Measurements from ENCODE around the gene HPF1. TPM values are rescaled to one million over a fixed set of nuclear protein-coding genes. Genes with fewer than 3 reads are reported as not detected.
A peak's percentile ranks its signal among the peaks of the same experiment; 100 is the strongest.
"Not testable (repeated sequence)": the region's sequence is repeated elsewhere in the genome, so short reads cannot be mapped to it uniquely, and the experiment has no call there.

HPF1 gene
- polyA plus RNA-seq, 1 of the 3 experiments (the other 2 are of a cell fraction): 23.5 TPM

DNA sequence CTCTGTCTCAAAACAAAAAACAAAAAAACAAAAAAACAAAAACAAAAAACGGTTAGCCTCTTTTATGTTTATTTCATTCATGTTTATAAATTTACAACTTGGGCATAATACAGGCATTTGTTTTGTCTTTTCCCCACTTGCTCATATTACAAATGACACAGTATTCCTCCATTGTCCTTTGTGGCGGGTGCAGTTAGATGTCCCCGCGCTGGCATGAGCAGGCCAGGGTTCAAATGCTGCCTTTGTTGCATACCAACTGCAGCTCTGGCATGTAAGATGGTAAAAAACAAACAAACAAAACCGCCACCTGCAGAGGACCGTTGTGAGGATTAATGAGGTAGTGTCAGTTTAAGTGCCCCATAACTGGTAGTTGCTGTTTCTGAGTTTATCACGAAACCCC lies 16.1 kb upstream of the HPF1 start:
- no peak overlapping the region for H3K4me2 ChIP-seq
- H2AFZ ChIP-seq (ENCODE audit: low read depth): no peak overlapping the region
- H3K9me3 ChIP-seq: no peaks in the 10 kb centered on the region
- POLR2A ChIA-PET: no interaction called here
- no peak for DNase-seq
- H3F3A ChIP-seq (replicated peaks; ENCODE audit: insufficient read depth): no peaks in the 10 kb centered on the region
- H3K4me1 ChIP-seq (ENCODE audit: control insufficient read depth in 1 of 2, insufficient read depth in 2 of 2, low read depth in 1 of 2, low read length in 1 of 2): no peaks in the 10 kb centered on the region
- no peak overlapping the region for H3K9ac ChIP-seq
- CTCF ChIA-PET: no interaction called here
- H3K4me3 ChIP-seq (ENCODE audit: low read depth in 2 of 2, low read length in 1 of 2): no peak overlapping the region
- H3K36me3 ChIP-seq (replicated peaks in 1 of 2; ENCODE audit: control insufficient read depth in 1 of 2, insufficient read depth in 2 of 2, low read length in 1 of 2): no peaks in the 10 kb centered on the region
- H3K27ac ChIP-seq (ENCODE audit: low read depth in 2 of 2, low read length in 1 of 2): no peak overlapping the region
- no peaks in the 10 kb centered on the region for H3K79me2 ChIP-seq (ENCODE audit: insufficient read depth)
- 82% methylated on average over 7 of the region's 7 CpGs for WGBS (ENCODE audit: low lambda C conversion rate)
- H4K20me1 ChIP-seq (ENCODE audit: insufficient read depth): no peaks in the 10 kb centered on the region
- TF ChIP-seq MEF2A (IDR thresholded peaks at IDR 0.05; ENCODE audit: borderline replicate concordance, low read depth) (no peak), NRF1 (IDR thresholded peaks at IDR 0.05; ENCODE audit: low read depth, low read length) (no peak)
- H3K9me2 ChIP-seq: no peaks in the 10 kb centered on the region
- H3K27me3 ChIP-seq (ENCODE audit: insufficient read depth): no peaks in the 10 kb centered on the region

GRCh38 chr4:169771556-169772080 lies 13.9 kb upstream of the HPF1 start:
- H3K36me3 ChIP-seq (replicated peaks in 1 of 2; ENCODE audit: control insufficient read depth in 1 of 2, insufficient read depth in 2 of 2, low read length in 1 of 2); H2AFZ ChIP-seq (ENCODE audit: low read depth); H3K4me1 ChIP-seq (ENCODE audit: control insufficient read depth in 1 of 2, insufficient read depth in 2 of 2, low read depth in 1 of 2, low read length in 1 of 2); DNase-seq; H3K9ac ChIP-seq; H3F3A ChIP-seq (replicated peaks; ENCODE audit: insufficient read depth); H3K27me3 ChIP-seq (ENCODE audit: insufficient read depth); H3K79me2 ChIP-seq (ENCODE audit: insufficient read depth); H3K9me3 ChIP-seq; H4K20me1 ChIP-seq (ENCODE audit: insufficient read depth); POLR2A ChIA-PET; H3K4me2 ChIP-seq; H3K9me2 ChIP-seq; H3K4me3 ChIP-seq (ENCODE audit: low read depth in 2 of 2, low read length in 1 of 2); CTCF ChIA-PET: not testable (repeated sequence)
- peak overlapping the region in 1 of 2 experiments; percentile 16; a peak in 1 of 4 replicates for H3K27ac ChIP-seq (ENCODE audit: low read depth in 2 of 2, low read length in 1 of 2)
- WGBS (ENCODE audit: low lambda C conversion rate): 91% methylated on average over 11 of the region's 11 CpGs

GRCh38 chr4:169770416-169770815 lies 12.7 kb upstream of the HPF1 start:
- Histone ChIP-seq H3K9me3 (no peaks in the 10 kb centered on the region), H3K79me2 (ENCODE audit: insufficient read depth) (no peaks in the 10 kb centered on the region), H3K9me2 (no peaks in the 10 kb centered on the region), H3K27me3 (ENCODE audit: insufficient read depth) (no peaks in the 10 kb centered on the region), H3F3A (replicated peaks; ENCODE audit: insufficient read depth) (no peaks in the 10 kb centered on the region), H2AFZ (ENCODE audit: low read depth) (no peak overlapping the region), H3K9ac (no peak overlapping the region), H3K36me3 (replicated peaks in 1 of 2; ENCODE audit: control insufficient read depth in 1 of 2, insufficient read depth in 2 of 2, low read length in 1 of 2) (no peaks in the 10 kb centered on the region), H3K4me1 (ENCODE audit: control insufficient read depth in 1 of 2, insufficient read depth in 2 of 2, low read depth in 1 of 2, low read length in 1 of 2) (peaks cover 0 to 8% of the 10 kb centered on the region in 2 experiments; a peak in 2 of 4 replicates), H4K20me1 (ENCODE audit: insufficient read depth) (no peaks in the 10 kb centered on the region), H3K27ac (ENCODE audit: low read depth in 2 of 2, low read length in 1 of 2) (peak overlapping the region in 1 of 2 experiments; percentile 30; a peak in 2 of 4 replicates), H3K4me2 (no peak overlapping the region), H3K4me3 (ENCODE audit: low read depth in 2 of 2, low read length in 1 of 2) (no peak overlapping the region)
- no peak for TF ChIP-seq FOSL2 (IDR thresholded peaks at IDR 0.05; ENCODE audit: borderline replicate concordance, low read depth)
- DNase-seq: no peak
- CTCF ChIA-PET: interaction anchor here (0.7 to 1.1 kb wide), 2 partner anchors 21 to 434 kb away, joined by 3 read pairs; no protein-coding TSS in a partner anchor
- POLR2A ChIA-PET: no interaction called here

DNA sequence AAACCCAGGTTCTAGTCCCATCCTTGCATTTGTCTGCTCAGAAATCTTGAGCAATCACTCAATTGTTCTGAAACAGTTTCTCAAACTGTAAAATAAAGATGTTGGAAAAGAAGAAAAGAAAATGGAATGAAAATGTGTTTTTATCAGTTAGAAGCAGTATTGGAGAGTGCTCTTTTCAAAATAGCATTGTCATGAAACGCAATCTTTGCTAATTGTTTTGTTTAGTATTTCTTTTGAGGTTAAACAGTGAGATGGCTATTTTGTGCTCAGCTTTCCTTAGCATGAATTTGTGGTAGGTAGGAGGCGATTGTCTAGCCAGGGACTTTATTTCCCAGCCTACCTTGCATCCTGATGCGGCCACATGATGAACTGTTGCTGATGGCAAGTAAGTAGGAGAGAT lies 10.6 kb upstream of the HPF1 start:
- Histone ChIP-seq H3F3A (replicated peaks; ENCODE audit: insufficient read depth) (peaks cover 5% of the 10 kb centered on the region), H3K9me3 (no peaks in the 10 kb centered on the region), H3K4me2 (no peak overlapping the region), H3K27ac (ENCODE audit: low read depth in 2 of 2, low read length in 1 of 2) (no peak overlapping the region), H2AFZ (ENCODE audit: low read depth) (no peak overlapping the region), H3K36me3 (replicated peaks in 1 of 2; ENCODE audit: control insufficient read depth in 1 of 2, insufficient read depth in 2 of 2, low read length in 1 of 2) (no peaks in the 10 kb centered on the region), H3K4me3 (ENCODE audit: low read depth in 2 of 2, low read length in 1 of 2) (no peak overlapping the region), H4K20me1 (ENCODE audit: insufficient read depth) (no peaks in the 10 kb centered on the region), H3K79me2 (ENCODE audit: insufficient read depth) (no peaks in the 10 kb centered on the region), H3K9me2 (no peaks in the 10 kb centered on the region), H3K9ac (no peak overlapping the region), H3K4me1 (ENCODE audit: control insufficient read depth in 1 of 2, insufficient read depth in 2 of 2, low read depth in 1 of 2, low read length in 1 of 2) (peaks cover 0 to 11% of the 10 kb centered on the region in 2 experiments; a peak in 2 of 4 replicates), H3K27me3 (ENCODE audit: insufficient read depth) (no peaks in the 10 kb centered on the region)
- TF ChIP-seq GABPA (IDR thresholded peaks at IDR 0.05; ENCODE audit: low read depth): no peak
- CTCF ChIA-PET: interaction anchor here (1.3 to 1.4 kb wide), 2 partner anchors 23 to 89 kb away, joined by 3 to 4 read pairs; no protein-coding TSS in a partner anchor
- POLR2A ChIA-PET: no interaction called here
- no peak for DNase-seq
- 75% methylated on average over 3 of the region's 3 CpGs for WGBS (ENCODE audit: low lambda C conversion rate)

All from SK-N-SH (cell line).